AG04450 (cell line): Measurements from ENCODE around the gene ABHD11. TPM values are rescaled to one million over a fixed set of nuclear protein-coding genes. Genes with fewer than 3 reads are reported as not detected.

ENCODE experiments used
- CTCF ChIA-PET: fragments of 300-600, 350-600 bp; formaldehyde crosslinking; extraction: SDS; loops from one replicate; lab custom pipeline; 2022; ENCODE audit warnings: antibody characterized with exemption, inconsistent platforms; lab: Charles Lee
- POLR2A ChIA-PET: fragments of 350-600 bp; formaldehyde crosslinking; extraction: SDS; loops from one replicate; lab custom pipeline; 2021; ENCODE audit warnings: antibody characterized with exemption, inconsistent platforms; lab: Yijun Ruan, JAX
- DNase-seq: peaks from one replicate; pipeline ENCODE4 v3.0.0-alpha.2; 2011; ENCODE audit warnings: low read depth, low spot score
- H3K27ac ChIP-seq: one replicate; pipeline ENCODE4 v1.5.1; 2012; ENCODE audit warnings: low read depth, low read length, control low read depth
- H3K27me3 ChIP-seq: one replicate; pipeline ENCODE4 v1.6.0; 2012; ENCODE audit warnings: low read length; ENCODE audit not compliant: control insufficient read depth, insufficient read depth
- H3K4me3 ChIP-seq: 2 replicates; pipeline ENCODE4 v1.5.1; 2011; ENCODE audit warnings: mild to moderate bottlenecking, low read depth, low read length, control low read depth
- H3K9me3 ChIP-seq: 2 replicates; pipeline ENCODE4 v1.5.1; 2012; ENCODE audit warnings: low read length; ENCODE audit not compliant: control insufficient read depth, insufficient read depth
- polyA plus RNA-seq: library from polyadenylated mRNA; depleted of rRNA; stranded (reverse); fragments of >200 nt; gene quantifications from 2 replicates; pipeline ENCODE4 v1.2.3, GENCODE V29; 2011
- TF ChIP-seq, protein P1 (sequence below): IDR thresholded peaks from 2 replicates; pipeline ENCODE4 v1.5.1; 2011; ENCODE audit warnings: low read depth, low read length, control low read depth, inconsistent platforms

Gene ABHD11
- polyA plus RNA-seq, 1 experiment = 5.1 TPM

GRCh38 chr7:73705551-73705920 is 33.1 kb downstream of the ABHD11 start:
- CTCF ChIA-PET = interaction anchor here (0.6 kb wide), 2 partner anchors 102 to 163 kb away, joined by 3 to 5 read pairs; no protein-coding TSS in a partner anchor
- no peak overlapping the region for H3K27ac ChIP-seq
- POLR2A ChIA-PET = interaction anchor here (0.6 to 1.2 kb wide), 5 partner anchors 10 to 93 kb away, joined by 3 to 18 read pairs (median 4); no protein-coding TSS in a partner anchor
- H3K27me3 ChIP-seq = no peaks in the 10 kb centered on the region
- no peaks in the 10 kb centered on the region; the same call in 1 of the 2 replicates for H3K9me3 ChIP-seq
- DNase-seq = no peak
- TF ChIP-seq, protein P1, sequence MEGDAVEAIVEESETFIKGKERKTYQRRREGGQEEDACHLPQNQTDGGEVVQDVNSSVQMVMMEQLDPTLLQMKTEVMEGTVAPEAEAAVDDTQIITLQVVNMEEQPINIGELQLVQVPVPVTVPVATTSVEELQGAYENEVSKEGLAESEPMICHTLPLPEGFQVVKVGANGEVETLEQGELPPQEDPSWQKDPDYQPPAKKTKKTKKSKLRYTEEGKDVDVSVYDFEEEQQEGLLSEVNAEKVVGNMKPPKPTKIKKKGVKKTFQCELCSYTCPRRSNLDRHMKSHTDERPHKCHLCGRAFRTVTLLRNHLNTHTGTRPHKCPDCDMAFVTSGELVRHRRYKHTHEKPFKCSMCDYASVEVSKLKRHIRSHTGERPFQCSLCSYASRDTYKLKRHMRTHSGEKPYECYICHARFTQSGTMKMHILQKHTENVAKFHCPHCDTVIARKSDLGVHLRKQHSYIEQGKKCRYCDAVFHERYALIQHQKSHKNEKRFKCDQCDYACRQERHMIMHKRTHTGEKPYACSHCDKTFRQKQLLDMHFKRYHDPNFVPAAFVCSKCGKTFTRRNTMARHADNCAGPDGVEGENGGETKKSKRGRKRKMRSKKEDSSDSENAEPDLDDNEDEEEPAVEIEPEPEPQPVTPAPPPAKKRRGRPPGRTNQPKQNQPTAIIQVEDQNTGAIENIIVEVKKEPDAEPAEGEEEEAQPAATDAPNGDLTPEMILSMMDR = no peak
- no peak overlapping the region for H3K4me3 ChIP-seq

- Histone ChIP-seq H3K27me3 (no peaks in the 10 kb centered on the region), H3K4me3 (no peak overlapping the region), H3K9me3 (no peaks in the 10 kb centered on the region; the same call in 1 of the 2 replicates), H3K27ac (no peak overlapping the region)
- DNase-seq = no peak
- ChIA-PET CTCF (interaction anchor here (0.6 to 3.6 kb wide), 3 partner anchors 98 to 164 kb away, joined by 3 to 17 read pairs (median 5); no protein-coding TSS in a partner anchor), POLR2A (interaction anchor here (0.6 to 1.2 kb wide), 6 partner anchors 11 to 92 kb away, joined by 3 to 18 read pairs (median 4); no protein-coding TSS in a partner anchor)
- TF ChIP-seq, protein P1 = no peak
These were observed 33.7 kb downstream of the ABHD11 start for GRCh38 chr7:73704640-73705550.

DNA sequence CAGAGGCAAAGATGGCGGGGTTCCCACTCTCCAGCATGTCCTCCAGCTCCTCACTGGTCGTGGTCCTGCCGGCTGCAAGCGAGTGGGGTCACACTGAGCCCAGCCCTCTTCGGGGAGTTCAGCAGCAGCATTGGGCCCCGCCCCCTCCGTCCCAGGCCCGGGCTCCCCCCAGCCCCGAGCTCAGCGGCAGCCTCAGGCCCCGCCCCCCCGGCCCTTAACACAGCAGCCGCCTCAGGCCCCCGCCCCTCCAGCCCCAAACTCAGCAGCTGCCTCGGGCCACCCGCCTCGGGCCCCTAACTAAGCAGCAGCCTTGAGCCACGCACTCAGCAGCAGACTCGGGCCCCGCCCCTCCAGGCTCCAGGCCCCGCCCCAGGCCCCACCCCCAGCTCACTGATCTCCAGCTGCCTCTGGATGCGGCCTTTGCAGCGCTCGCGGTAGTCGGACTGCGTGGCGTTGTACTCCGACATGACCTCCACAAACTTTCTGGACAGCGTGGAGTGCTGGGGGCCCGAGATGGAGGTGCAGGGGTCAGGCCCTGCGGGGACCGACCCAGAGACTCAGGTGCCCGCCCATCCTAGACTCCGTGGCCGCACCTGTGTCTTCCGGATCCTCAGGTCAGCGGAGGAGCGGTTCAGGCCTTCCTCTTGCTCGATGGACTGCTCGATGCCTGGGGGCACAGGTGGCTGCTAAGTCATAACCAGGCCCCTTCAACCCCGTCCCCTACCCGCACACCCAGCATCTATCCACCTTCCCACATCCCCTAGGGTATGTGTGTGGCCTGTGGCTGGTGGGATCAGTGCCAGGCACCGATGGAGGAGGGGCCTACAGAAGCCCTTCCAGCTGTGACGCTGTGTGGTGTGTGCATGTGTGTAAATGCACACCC is 34.6 kb downstream of the ABHD11 start:
- no peak for DNase-seq
- ChIA-PET CTCF (interaction anchor here (0.5 to 3.6 kb wide), 3 partner anchors 21 to 97 kb away, joined by 4 to 17 read pairs (median 4); no protein-coding TSS in a partner anchor), POLR2A (interaction anchor here (1.0 to 1.2 kb wide), 2 partner anchors 13 to 36 kb away, joined by 3 read pairs; no protein-coding TSS in a partner anchor)
- TF ChIP-seq, protein P1 = no peak
- no peaks in the 10 kb centered on the region; the same call in 1 of the 2 replicates for H3K9me3 ChIP-seq
- H3K27ac ChIP-seq = no peak overlapping the region
- no peaks in the 10 kb centered on the region for H3K27me3 ChIP-seq
- no peak overlapping the region for H3K4me3 ChIP-seq

- no peak overlapping the region for H3K4me3 ChIP-seq
- ChIA-PET POLR2A (interaction anchor here (1.0 kb wide), 1 partner anchor 35 kb away, joined by 3 read pairs; no protein-coding TSS in a partner anchor), CTCF (interaction anchor here (3.6 kb wide), 1 partner anchor 97 kb away, joined by 17 read pairs; no protein-coding TSS in a partner anchor)
- TF ChIP-seq, protein P1 = no peak
- no peak for DNase-seq
- H3K9me3 ChIP-seq = no peaks in the 10 kb centered on the region
- no peaks in the 10 kb centered on the region for H3K27me3 ChIP-seq
- H3K27ac ChIP-seq = no peak overlapping the region
These were observed 35.4 kb downstream of the ABHD11 start for GRCh38 chr7:73703225-73703624.
